HL-60 (cell line): ENCODE measurements around the gene ATP8A2.

Experiments used
- GABPA ChIP-seq: IDR thresholded peaks from 2 replicates; pipeline ENCODE4 v1.6.1; 2012; ENCODE audit warnings: low read depth
- POLR2AphosphoS5 ChIP-seq: IDR thresholded peaks from 2 replicates; pipeline ENCODE4 v1.6.1; 2012; ENCODE audit warnings: low read depth
- TF ChIP-seq, protein P1 (sequence below): IDR thresholded peaks from one replicate; pipeline ENCODE4 v1.5.1; 2011; ENCODE audit warnings: low read length, control low read depth, inconsistent platforms; ENCODE audit not compliant: insufficient read depth
- TF ChIP-seq, protein P2 (sequence below): IDR thresholded peaks from 2 replicates; pipeline ENCODE4 v1.6.1; 2012; ENCODE audit warnings: low read depth; ENCODE audit not compliant: insufficient replicate concordance

DNA sequence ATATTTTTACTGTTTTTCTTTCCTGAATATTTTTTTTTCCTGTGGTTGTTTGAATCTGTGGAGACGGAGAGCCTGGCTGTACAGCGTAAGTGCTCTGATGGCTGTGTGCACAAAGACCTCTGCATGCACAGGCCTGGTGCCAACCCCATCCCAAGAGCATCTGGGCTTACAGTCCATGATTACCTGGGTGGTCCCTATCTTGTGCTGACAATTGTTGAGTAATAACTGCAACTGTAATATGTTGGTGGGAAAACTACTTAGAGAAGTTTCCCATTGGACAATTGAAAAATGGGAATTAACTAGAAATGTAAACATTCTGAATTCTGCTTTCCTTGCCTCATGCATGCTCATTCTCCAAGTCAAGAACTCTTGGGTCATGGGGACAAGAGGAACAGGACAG lies 411.3 kb downstream of the ATP8A2 start:
- TF ChIP-seq, protein P1, sequence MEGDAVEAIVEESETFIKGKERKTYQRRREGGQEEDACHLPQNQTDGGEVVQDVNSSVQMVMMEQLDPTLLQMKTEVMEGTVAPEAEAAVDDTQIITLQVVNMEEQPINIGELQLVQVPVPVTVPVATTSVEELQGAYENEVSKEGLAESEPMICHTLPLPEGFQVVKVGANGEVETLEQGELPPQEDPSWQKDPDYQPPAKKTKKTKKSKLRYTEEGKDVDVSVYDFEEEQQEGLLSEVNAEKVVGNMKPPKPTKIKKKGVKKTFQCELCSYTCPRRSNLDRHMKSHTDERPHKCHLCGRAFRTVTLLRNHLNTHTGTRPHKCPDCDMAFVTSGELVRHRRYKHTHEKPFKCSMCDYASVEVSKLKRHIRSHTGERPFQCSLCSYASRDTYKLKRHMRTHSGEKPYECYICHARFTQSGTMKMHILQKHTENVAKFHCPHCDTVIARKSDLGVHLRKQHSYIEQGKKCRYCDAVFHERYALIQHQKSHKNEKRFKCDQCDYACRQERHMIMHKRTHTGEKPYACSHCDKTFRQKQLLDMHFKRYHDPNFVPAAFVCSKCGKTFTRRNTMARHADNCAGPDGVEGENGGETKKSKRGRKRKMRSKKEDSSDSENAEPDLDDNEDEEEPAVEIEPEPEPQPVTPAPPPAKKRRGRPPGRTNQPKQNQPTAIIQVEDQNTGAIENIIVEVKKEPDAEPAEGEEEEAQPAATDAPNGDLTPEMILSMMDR: no peak
- no peak for TF ChIP-seq POLR2AphosphoS5
- TF ChIP-seq GABPA: no peak
- TF ChIP-seq, protein P2, sequence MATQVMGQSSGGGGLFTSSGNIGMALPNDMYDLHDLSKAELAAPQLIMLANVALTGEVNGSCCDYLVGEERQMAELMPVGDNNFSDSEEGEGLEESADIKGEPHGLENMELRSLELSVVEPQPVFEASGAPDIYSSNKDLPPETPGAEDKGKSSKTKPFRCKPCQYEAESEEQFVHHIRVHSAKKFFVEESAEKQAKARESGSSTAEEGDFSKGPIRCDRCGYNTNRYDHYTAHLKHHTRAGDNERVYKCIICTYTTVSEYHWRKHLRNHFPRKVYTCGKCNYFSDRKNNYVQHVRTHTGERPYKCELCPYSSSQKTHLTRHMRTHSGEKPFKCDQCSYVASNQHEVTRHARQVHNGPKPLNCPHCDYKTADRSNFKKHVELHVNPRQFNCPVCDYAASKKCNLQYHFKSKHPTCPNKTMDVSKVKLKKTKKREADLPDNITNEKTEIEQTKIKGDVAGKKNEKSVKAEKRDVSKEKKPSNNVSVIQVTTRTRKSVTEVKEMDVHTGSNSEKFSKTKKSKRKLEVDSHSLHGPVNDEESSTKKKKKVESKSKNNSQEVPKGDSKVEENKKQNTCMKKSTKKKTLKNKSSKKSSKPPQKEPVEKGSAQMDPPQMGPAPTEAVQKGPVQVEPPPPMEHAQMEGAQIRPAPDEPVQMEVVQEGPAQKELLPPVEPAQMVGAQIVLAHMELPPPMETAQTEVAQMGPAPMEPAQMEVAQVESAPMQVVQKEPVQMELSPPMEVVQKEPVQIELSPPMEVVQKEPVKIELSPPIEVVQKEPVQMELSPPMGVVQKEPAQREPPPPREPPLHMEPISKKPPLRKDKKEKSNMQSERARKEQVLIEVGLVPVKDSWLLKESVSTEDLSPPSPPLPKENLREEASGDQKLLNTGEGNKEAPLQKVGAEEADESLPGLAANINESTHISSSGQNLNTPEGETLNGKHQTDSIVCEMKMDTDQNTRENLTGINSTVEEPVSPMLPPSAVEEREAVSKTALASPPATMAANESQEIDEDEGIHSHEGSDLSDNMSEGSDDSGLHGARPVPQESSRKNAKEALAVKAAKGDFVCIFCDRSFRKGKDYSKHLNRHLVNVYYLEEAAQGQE: no peak
